Calu3 (cell line): Measurements from ENCODE around the gene C18orf54. TPM values are rescaled to one million over a fixed set of nuclear protein-coding genes. Genes with fewer than 3 reads are reported as not detected.

ENCODE experiments used
- BruUV-seq: library from RNA; stranded (reverse); fragments of 400-500 nt; replicated peaks from 2 replicates; lab custom pipeline; 2021; lab: Mats Ljungman, UMichigan
- CTCF ChIA-PET: fragments of 300-600 bp; sonication (Branson Sonifier 250); formaldehyde crosslinking; loops from one replicate; lab custom pipeline; 2022; ENCODE audit warnings: antibody characterized with exemption; lab: Charles Lee
- DNase-seq: peaks from one replicate; pipeline ENCODE4 v3.0.0; 2022
- H3K27ac Mint-ChIP-seq: one replicate; pipeline ENCODE4 v1.8.0; 2022; ENCODE audit warnings: mixed read lengths; ENCODE audit not compliant: unreplicated experiment
- H3K27me3 Mint-ChIP-seq: one replicate; pipeline ENCODE4 v1.8.0; 2022; ENCODE audit warnings: mixed read lengths; ENCODE audit not compliant: unreplicated experiment
- H3K36me3 Mint-ChIP-seq: one replicate; pipeline ENCODE4 v1.8.0; 2022; ENCODE audit warnings: mild to moderate bottlenecking, moderate library complexity, mixed read lengths; ENCODE audit not compliant: insufficient read depth, unreplicated experiment
- H3K4me1 Mint-ChIP-seq: one replicate; pipeline ENCODE4 v1.8.0; 2022; ENCODE audit warnings: mild to moderate bottlenecking, low read depth, mixed read lengths; ENCODE audit not compliant: unreplicated experiment
- H3K4me3 Mint-ChIP-seq: one replicate; pipeline ENCODE4 v1.8.0; 2022; ENCODE audit warnings: mild to moderate bottlenecking, low read depth, moderate library complexity, mixed read lengths; ENCODE audit not compliant: unreplicated experiment
- H3K9me3 Mint-ChIP-seq: one replicate; pipeline ENCODE4 v1.8.0; 2022; ENCODE audit warnings: low read depth, mixed read lengths; ENCODE audit not compliant: unreplicated experiment
- intact Hi-C: fragments of 100-400 bp; cut with micrococcal nuclease; formaldehyde crosslinking; loops from one replicate; pipeline ENCODE4 v1.10.0; 2022; ENCODE audit not compliant: unreplicated experiment
- total RNA-seq: library from RNA; stranded (reverse); gene quantifications from 2 replicates; pipeline ENCODE4 v1.2.3, GENCODE V29; 2022
- TF ChIP-seq, protein P1 (sequence below): fragments of 200-600 bp; IDR thresholded peaks from one replicate; pipeline ENCODE4 v1.8.0; 2022; ENCODE audit warnings: antibody characterized with exemption; ENCODE audit not compliant: unreplicated experiment

Gene C18orf54
- total RNA-seq, 1 experiment from 2014 or later: 9.3 TPM

DNA sequence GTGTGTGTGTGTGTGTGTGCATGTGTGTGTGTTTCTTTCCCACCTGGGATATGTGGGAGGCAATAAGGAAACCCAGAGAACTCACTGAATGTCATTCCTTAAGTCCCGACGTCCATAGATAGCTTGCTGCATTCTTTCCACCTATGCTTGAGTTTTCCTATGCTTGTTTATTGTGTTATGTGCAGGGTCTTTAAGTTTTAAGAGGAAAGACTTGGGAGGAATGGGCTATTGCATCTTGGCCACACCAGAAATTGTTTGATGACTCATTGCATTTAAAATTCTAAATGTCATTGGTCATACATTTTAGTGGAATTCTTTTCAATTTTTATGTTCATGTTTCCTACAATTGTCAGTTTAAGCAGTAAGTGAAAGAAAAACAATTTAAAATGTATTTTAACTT is 33.7 kb upstream of the C18orf54 start:
- no peaks in the 10 kb centered on the region for H3K36me3 Mint-ChIP-seq
- no peaks in the 10 kb centered on the region for H3K4me1 Mint-ChIP-seq
- DNase-seq: no peak
- TF ChIP-seq, protein P1, sequence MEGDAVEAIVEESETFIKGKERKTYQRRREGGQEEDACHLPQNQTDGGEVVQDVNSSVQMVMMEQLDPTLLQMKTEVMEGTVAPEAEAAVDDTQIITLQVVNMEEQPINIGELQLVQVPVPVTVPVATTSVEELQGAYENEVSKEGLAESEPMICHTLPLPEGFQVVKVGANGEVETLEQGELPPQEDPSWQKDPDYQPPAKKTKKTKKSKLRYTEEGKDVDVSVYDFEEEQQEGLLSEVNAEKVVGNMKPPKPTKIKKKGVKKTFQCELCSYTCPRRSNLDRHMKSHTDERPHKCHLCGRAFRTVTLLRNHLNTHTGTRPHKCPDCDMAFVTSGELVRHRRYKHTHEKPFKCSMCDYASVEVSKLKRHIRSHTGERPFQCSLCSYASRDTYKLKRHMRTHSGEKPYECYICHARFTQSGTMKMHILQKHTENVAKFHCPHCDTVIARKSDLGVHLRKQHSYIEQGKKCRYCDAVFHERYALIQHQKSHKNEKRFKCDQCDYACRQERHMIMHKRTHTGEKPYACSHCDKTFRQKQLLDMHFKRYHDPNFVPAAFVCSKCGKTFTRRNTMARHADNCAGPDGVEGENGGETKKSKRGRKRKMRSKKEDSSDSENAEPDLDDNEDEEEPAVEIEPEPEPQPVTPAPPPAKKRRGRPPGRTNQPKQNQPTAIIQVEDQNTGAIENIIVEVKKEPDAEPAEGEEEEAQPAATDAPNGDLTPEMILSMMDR: no peak
- no peaks in the 10 kb centered on the region for H3K27me3 Mint-ChIP-seq
- CTCF ChIA-PET: no interaction called here
- BruUV-seq: no TSS peak
- intact Hi-C loops: no loop called here
- no peak overlapping the region for H3K4me3 Mint-ChIP-seq
- H3K9me3 Mint-ChIP-seq: no peaks in the 10 kb centered on the region
- H3K27ac Mint-ChIP-seq: no peak overlapping the region

DNA sequence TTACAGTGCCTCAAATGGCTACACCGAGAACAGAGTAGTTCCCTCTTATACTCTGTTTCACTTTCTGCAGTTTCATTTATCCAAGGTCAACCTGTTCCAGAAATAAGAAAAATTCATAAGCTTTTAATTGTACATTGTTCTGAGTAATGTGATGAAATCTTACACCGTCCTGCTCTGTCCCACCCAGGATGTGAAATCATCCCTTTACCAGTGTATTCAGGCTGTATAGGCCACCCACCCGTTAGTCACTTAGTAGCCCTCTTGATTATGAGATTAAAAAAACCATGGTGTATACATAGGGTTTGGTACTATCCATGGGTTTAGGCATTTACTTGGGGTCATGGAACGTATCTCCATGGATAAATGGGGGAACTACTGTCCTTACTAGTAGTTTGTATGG is 29.9 kb upstream of the C18orf54 start:
- Mint-ChIP-seq H3K36me3 (no peaks in the 10 kb centered on the region), H3K27me3 (no peaks in the 10 kb centered on the region), H3K4me3 (no peak overlapping the region), H3K9me3 (no peaks in the 10 kb centered on the region), H3K4me1 (no peaks in the 10 kb centered on the region), H3K27ac (no peak overlapping the region)
- no peak for DNase-seq
- TF ChIP-seq, protein P1: no peak
- intact Hi-C loops: no loop called here
- CTCF ChIA-PET: no interaction called here
- BruUV-seq: no TSS peak

DNA sequence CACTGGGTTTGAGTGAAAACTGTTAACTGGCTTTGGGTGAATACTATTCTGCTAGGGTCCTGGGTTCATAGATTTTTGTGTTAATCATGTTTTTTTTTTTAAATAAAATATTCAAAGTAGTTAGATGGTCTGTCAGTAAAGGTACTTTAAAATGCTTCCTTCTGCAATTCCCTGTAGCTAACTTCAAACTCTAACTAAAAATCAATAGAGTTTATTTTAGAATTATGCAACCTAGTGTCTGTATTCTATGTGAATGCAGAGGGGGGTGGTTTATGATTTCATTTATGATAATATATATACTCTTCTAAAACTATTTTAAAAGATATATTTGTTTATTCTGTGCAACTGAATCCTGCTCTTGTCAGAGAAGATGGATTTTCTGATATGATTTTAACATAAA is 27.9 kb upstream of the C18orf54 start:
- Mint-ChIP-seq H3K36me3 (no peaks in the 10 kb centered on the region), H3K4me1 (no peaks in the 10 kb centered on the region), H3K27me3 (no peaks in the 10 kb centered on the region), H3K27ac (no peak overlapping the region), H3K4me3 (no peak overlapping the region), H3K9me3 (no peaks in the 10 kb centered on the region)
- TF ChIP-seq, protein P1: no peak
- intact Hi-C loops: no loop called here
- CTCF ChIA-PET: interaction anchor here (1.4 kb wide), 1 partner anchor 59 kb away, joined by 6 read pairs; no protein-coding TSS in a partner anchor
- no peak for DNase-seq
- BruUV-seq: no TSS peak

DNA sequence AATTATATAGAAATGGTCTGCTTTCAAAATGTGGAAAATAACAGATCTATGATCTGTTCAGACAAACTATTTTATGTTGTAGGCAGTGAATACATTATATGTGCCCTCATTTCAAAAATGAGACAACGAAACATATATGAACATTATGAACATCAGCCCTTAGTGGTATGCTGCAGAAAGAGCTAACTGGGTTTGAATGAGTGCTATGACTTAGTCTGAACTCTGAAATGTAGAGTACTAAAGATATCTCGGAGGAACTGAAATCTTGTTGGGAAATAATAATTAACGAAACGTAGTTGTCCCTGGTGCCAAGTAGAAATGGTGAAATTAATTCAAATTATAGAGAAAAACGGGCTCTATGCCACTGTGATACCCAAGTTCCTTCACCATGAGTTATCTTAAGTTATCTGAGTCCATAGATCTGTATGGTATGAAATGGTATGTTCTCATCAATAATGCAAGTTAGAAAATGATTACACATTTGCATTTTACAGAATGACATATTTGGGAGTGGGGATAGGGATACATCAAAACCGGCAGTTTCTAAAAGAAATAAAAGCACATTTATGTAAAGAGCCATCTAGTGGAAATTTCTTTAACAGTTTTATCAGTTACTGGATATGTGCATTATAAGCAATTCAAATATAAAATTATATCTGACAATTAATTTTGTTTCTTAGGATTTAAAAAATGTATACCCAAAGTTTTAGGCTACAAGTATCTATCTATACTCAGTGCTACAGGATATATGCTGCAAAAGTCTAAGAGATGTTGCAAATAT is 26.7 kb upstream of the C18orf54 start:
- CTCF ChIA-PET: interaction anchor here (0.7 to 1.4 kb wide), 2 partner anchors 60 to 385 kb away, joined by 3 to 6 read pairs; no protein-coding TSS in a partner anchor
- intact Hi-C loops: no loop called here

More for the DNA sequence above, 26.7 kb upstream of the C18orf54 start:
- no TSS peak for BruUV-seq
- Mint-ChIP-seq H3K27ac (no peak overlapping the region), H3K4me3 (no peak overlapping the region), H3K4me1 (no peaks in the 10 kb centered on the region), H3K36me3 (no peaks in the 10 kb centered on the region), H3K27me3 (no peaks in the 10 kb centered on the region), H3K9me3 (no peaks in the 10 kb centered on the region)
- TF ChIP-seq, protein P1: no peak
- no peak for DNase-seq
